Endothelial cell of umbilical vein (primary cell): ENCODE results near the gene NCBP1.

ENCODE experiments used
- EZH2 ChIP-seq: IDR thresholded peaks from 2 replicates; pipeline ENCODE4 v1.6.1; 2012; ENCODE audit warnings: borderline replicate concordance, low read depth, mild to moderate bottlenecking, moderate library complexity, low read length, inconsistent platforms; ENCODE audit not compliant: severe bottlenecking
- MYC ChIP-seq: IDR thresholded peaks from one replicate; pipeline ENCODE4 v1.6.1; 2011; ENCODE audit warnings: mild to moderate bottlenecking, low read depth, low read length
- POLR2A ChIP-seq: IDR thresholded peaks from 2 replicates; pipeline ENCODE4 v1.6.1; 2012; ENCODE audit warnings: low read depth, mild to moderate bottlenecking, control low read depth, low read length
- POLR2AphosphoS5 ChIP-seq: IDR thresholded peaks from 2 replicates; pipeline ENCODE4 v1.6.1; 2012; ENCODE audit warnings: low read depth, mild to moderate bottlenecking, control low read depth, low read length, moderate library complexity; ENCODE audit not compliant: insufficient read depth
- TF ChIP-seq, protein P1 (sequence below), 2 donors: IDR thresholded peaks; 1 replicate in 1 of 2; 2 replicates in 1 of 2; pipeline ENCODE4 v1.5.1; 2011; ENCODE audit warnings: low read length in 2 of 2, mild to moderate bottlenecking in 2 of 2, moderate library complexity in 2 of 2, control low read depth in 1 of 2, inconsistent platforms in 1 of 2, low read depth in 1 of 2; ENCODE audit not compliant: insufficient read depth in 1 of 2; ENCODE audit errors: extremely low read depth in 1 of 2
- TF ChIP-seq, protein P2 (sequence below): IDR thresholded peaks from 2 replicates; pipeline ENCODE4 v1.6.1; 2011; ENCODE audit not compliant: insufficient read depth, insufficient read length

DNA sequence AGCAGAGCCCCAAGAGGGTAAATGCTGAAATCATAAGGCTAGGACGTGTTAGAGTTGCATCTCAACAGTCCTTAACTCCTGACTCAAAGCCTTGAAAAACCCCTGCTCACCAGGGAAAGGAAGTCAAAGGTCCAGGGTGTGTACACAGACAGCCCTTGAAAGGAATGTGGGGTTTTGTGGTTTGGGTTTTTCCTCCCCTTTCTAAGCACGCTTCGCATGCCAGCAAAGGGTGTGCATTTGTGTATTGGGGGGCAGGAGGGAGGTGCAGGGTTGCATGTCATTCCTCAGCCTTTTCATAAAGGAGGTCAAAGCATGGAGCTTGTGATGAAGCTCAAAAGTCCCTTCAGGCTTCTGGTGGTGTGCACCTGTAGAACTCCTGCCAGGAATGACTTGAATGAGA lies 80.8 kb downstream of the NCBP1 start:
- TF ChIP-seq EZH2 (no peak), POLR2AphosphoS5 (no peak), POLR2A (no peak), MYC (no peak)
- TF ChIP-seq, protein P1, sequence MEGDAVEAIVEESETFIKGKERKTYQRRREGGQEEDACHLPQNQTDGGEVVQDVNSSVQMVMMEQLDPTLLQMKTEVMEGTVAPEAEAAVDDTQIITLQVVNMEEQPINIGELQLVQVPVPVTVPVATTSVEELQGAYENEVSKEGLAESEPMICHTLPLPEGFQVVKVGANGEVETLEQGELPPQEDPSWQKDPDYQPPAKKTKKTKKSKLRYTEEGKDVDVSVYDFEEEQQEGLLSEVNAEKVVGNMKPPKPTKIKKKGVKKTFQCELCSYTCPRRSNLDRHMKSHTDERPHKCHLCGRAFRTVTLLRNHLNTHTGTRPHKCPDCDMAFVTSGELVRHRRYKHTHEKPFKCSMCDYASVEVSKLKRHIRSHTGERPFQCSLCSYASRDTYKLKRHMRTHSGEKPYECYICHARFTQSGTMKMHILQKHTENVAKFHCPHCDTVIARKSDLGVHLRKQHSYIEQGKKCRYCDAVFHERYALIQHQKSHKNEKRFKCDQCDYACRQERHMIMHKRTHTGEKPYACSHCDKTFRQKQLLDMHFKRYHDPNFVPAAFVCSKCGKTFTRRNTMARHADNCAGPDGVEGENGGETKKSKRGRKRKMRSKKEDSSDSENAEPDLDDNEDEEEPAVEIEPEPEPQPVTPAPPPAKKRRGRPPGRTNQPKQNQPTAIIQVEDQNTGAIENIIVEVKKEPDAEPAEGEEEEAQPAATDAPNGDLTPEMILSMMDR (IDR thresholded peaks at IDR 0.05; ENCODE audit: extremely low read depth in 1 of 2, insufficient read depth in 1 of 2, low read depth in 1 of 2, low read length in 2 of 2): no peak
- TF ChIP-seq, protein P2, sequence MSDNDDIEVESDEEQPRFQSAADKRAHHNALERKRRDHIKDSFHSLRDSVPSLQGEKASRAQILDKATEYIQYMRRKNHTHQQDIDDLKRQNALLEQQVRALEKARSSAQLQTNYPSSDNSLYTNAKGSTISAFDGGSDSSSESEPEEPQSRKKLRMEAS: no peak
